ENCODE data around the gene TMEM272.

GRCh38 chr13:51822106-51822815 lies 22.7 kb downstream of the TMEM272 start:
- TF ChIP-seq POLR2A (IDR thresholded peaks at IDR 0.05; ENCODE audit: low read depth, low read length) (no peak), POLR2AphosphoS5 (IDR thresholded peaks at IDR 0.05; ENCODE audit: insufficient read depth, low read depth, low read length) (no peak)
- TF ChIP-seq, protein P1, sequence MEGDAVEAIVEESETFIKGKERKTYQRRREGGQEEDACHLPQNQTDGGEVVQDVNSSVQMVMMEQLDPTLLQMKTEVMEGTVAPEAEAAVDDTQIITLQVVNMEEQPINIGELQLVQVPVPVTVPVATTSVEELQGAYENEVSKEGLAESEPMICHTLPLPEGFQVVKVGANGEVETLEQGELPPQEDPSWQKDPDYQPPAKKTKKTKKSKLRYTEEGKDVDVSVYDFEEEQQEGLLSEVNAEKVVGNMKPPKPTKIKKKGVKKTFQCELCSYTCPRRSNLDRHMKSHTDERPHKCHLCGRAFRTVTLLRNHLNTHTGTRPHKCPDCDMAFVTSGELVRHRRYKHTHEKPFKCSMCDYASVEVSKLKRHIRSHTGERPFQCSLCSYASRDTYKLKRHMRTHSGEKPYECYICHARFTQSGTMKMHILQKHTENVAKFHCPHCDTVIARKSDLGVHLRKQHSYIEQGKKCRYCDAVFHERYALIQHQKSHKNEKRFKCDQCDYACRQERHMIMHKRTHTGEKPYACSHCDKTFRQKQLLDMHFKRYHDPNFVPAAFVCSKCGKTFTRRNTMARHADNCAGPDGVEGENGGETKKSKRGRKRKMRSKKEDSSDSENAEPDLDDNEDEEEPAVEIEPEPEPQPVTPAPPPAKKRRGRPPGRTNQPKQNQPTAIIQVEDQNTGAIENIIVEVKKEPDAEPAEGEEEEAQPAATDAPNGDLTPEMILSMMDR (IDR thresholded peaks at IDR 0.05; ENCODE audit: extremely low read depth in 1 of 2, insufficient read depth in 1 of 2, low read depth in 1 of 2, low read length in 2 of 2), result no peak

Measured in endothelial cell of umbilical vein (primary cell).